Panc1 (cell line): Measurements from ENCODE around the gene STAB1.

Source experiments
- CTCF ChIP-seq: fragments of 450-650 bp; IDR thresholded peaks from 2 replicates; pipeline ENCODE4 v1.5.1; 2017; ENCODE audit warnings: mild to moderate bottlenecking
- POLR2AphosphoS5 ChIP-seq: IDR thresholded peaks from 2 replicates; pipeline ENCODE4 v1.6.1; 2012; ENCODE audit warnings: mild to moderate bottlenecking, low read depth, low read length, moderate library complexity
- SIN3A ChIP-seq: IDR thresholded peaks from 2 replicates; pipeline ENCODE4 v1.6.1; 2012; ENCODE audit warnings: low read depth, mild to moderate bottlenecking, low read length, moderate library complexity, borderline replicate concordance; ENCODE audit not compliant: insufficient read depth
- TCF7L2 ChIP-seq: IDR thresholded peaks from 2 replicates; pipeline ENCODE4 v1.6.1; 2011; ENCODE audit warnings: mild to moderate bottlenecking, low read depth, low read length, inconsistent platforms
- TF ChIP-seq, protein P1 (sequence below), 2 experiments: IDR thresholded peaks; 2 replicates each; pipeline ENCODE4 v1.6.1; 2011 to 2012; ENCODE audit warnings: low read depth in 2 of 2, control low read depth in 1 of 2, low read length in 1 of 2, mild to moderate bottlenecking in 1 of 2, moderate library complexity in 1 of 2; ENCODE audit not compliant: insufficient read depth in 1 of 2

- TF ChIP-seq CTCF = no peak
- TF ChIP-seq, protein P1, sequence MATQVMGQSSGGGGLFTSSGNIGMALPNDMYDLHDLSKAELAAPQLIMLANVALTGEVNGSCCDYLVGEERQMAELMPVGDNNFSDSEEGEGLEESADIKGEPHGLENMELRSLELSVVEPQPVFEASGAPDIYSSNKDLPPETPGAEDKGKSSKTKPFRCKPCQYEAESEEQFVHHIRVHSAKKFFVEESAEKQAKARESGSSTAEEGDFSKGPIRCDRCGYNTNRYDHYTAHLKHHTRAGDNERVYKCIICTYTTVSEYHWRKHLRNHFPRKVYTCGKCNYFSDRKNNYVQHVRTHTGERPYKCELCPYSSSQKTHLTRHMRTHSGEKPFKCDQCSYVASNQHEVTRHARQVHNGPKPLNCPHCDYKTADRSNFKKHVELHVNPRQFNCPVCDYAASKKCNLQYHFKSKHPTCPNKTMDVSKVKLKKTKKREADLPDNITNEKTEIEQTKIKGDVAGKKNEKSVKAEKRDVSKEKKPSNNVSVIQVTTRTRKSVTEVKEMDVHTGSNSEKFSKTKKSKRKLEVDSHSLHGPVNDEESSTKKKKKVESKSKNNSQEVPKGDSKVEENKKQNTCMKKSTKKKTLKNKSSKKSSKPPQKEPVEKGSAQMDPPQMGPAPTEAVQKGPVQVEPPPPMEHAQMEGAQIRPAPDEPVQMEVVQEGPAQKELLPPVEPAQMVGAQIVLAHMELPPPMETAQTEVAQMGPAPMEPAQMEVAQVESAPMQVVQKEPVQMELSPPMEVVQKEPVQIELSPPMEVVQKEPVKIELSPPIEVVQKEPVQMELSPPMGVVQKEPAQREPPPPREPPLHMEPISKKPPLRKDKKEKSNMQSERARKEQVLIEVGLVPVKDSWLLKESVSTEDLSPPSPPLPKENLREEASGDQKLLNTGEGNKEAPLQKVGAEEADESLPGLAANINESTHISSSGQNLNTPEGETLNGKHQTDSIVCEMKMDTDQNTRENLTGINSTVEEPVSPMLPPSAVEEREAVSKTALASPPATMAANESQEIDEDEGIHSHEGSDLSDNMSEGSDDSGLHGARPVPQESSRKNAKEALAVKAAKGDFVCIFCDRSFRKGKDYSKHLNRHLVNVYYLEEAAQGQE (IDR thresholded peaks at IDR 0.05; ENCODE audit: insufficient read depth in 1 of 2, low read depth in 2 of 2, low read length in 1 of 2) = no peak
- TF ChIP-seq POLR2AphosphoS5 = no peak
- no peak for TF ChIP-seq TCF7L2
- TF ChIP-seq SIN3A = no peak
These were observed 45.9 kb downstream of the STAB1 start for GRCh38 chr3:52541050-52541449.
